H9 (cell line): ENCODE measurements around the gene C11orf87. TPM values are rescaled to one million over a fixed set of nuclear protein-coding genes. Genes with fewer than 3 reads are reported as not detected.
A peak's percentile ranks its signal among the peaks of the same experiment; 100 is the strongest.

Experiments used
- DNase-seq: peaks from one replicate; pipeline ENCODE4 v3.0.0-alpha.2; 2017
- H2AFZ ChIP-seq: one replicate; pipeline ENCODE4 v1.6.1; 2013; ENCODE audit warnings: mild to moderate bottlenecking, low read length, control low read depth, moderate library complexity
- H2AK5ac ChIP-seq: 2 replicates; pipeline ENCODE4 v1.6.1; 2013; ENCODE audit warnings: low read length, control low read depth, mixed read lengths; ENCODE audit not compliant: insufficient read length
- H2BK120ac ChIP-seq: one replicate; pipeline ENCODE4 v1.6.1; 2013; ENCODE audit warnings: low read depth, mild to moderate bottlenecking, low read length, control low read depth, inconsistent platforms; ENCODE audit not compliant: poor library complexity, severe bottlenecking
- H2BK12ac ChIP-seq: 2 replicates; pipeline ENCODE4 v1.6.1; 2013; ENCODE audit warnings: low read length, control low read depth, mixed read lengths, low read depth; ENCODE audit not compliant: insufficient read length
- H2BK15ac ChIP-seq: 2 replicates; pipeline ENCODE4 v1.6.1; 2013; ENCODE audit warnings: low read depth, low read length, control low read depth
- H2BK20ac ChIP-seq: one replicate; pipeline ENCODE4 v1.6.1; 2013; ENCODE audit warnings: low read depth, mild to moderate bottlenecking, low read length, control low read depth, inconsistent platforms; ENCODE audit not compliant: poor library complexity, severe bottlenecking
- H2BK5ac ChIP-seq: 2 replicates; pipeline ENCODE4 v1.6.1; 2013; ENCODE audit warnings: low read length, control low read depth, mixed read lengths; ENCODE audit not compliant: insufficient read length
- H3K14ac ChIP-seq: 2 replicates; pipeline ENCODE4 v1.6.1; 2013; ENCODE audit warnings: low read length, control low read depth; ENCODE audit not compliant: insufficient read depth
- H3K18ac ChIP-seq: 2 replicates; pipeline ENCODE4 v1.6.1; 2013; ENCODE audit warnings: low read depth, mild to moderate bottlenecking, mixed read lengths, low read length, control low read depth; ENCODE audit not compliant: insufficient read length
- H3K23ac ChIP-seq: 2 replicates; pipeline ENCODE4 v1.6.1; 2013; ENCODE audit warnings: low read length, control low read depth, mixed read lengths, low read depth; ENCODE audit not compliant: insufficient read length
- H3K23me2 ChIP-seq: 2 replicates; pipeline ENCODE4 v1.6.1; 2013; ENCODE audit warnings: low read depth, mild to moderate bottlenecking, mixed read lengths, low read length, control low read depth; ENCODE audit not compliant: insufficient read length, poor library complexity, severe bottlenecking
- H3K27ac ChIP-seq: 2 replicates; pipeline ENCODE4 v1.5.1; 2013; ENCODE audit warnings: low read length, control low read depth, mixed read lengths, low read depth; ENCODE audit not compliant: insufficient read length
- H3K27me3 ChIP-seq: 2 replicates; pipeline ENCODE4 v1.6.1; 2013; ENCODE audit warnings: low read length, control low read depth, inconsistent platforms; ENCODE audit not compliant: insufficient read depth
- H3K4ac ChIP-seq: 2 replicates; pipeline ENCODE4 v1.6.1; 2013; ENCODE audit warnings: low read depth, mild to moderate bottlenecking, control low read depth, inconsistent platforms, low read length, moderate library complexity
- H3K4me1 ChIP-seq: 2 replicates; pipeline ENCODE4 v1.6.1; 2013; ENCODE audit warnings: low read length, control low read depth, inconsistent platforms; ENCODE audit not compliant: insufficient read depth
- H3K4me2 ChIP-seq: 2 replicates; pipeline ENCODE4 v1.6.1; 2013; ENCODE audit warnings: low read length, control low read depth, mixed read lengths; ENCODE audit not compliant: insufficient read length, insufficient read depth
- H3K56ac ChIP-seq: 2 replicates; pipeline ENCODE4 v1.6.1; 2013; ENCODE audit warnings: low read depth, mild to moderate bottlenecking, mixed read lengths, low read length, control low read depth; ENCODE audit not compliant: insufficient read length
- H3K79me1 ChIP-seq: 2 replicates; pipeline ENCODE4 v1.6.1; 2013; ENCODE audit warnings: low read depth, mild to moderate bottlenecking, moderate library complexity, low read length, control low read depth, inconsistent platforms; ENCODE audit not compliant: insufficient read depth, poor library complexity, severe bottlenecking
- H3K79me2 ChIP-seq: 2 replicates; pipeline ENCODE4 v1.6.1; 2013; ENCODE audit warnings: low read length, control low read depth, inconsistent platforms; ENCODE audit not compliant: insufficient read depth
- H3K9ac ChIP-seq: 2 replicates; pipeline ENCODE4 v1.6.1; 2013; ENCODE audit warnings: low read length, control low read depth, mixed read lengths; ENCODE audit not compliant: insufficient read length; ENCODE audit errors: extremely low read depth
- H3K9me3 ChIP-seq: one replicate; pipeline ENCODE4 v1.6.1; 2013; ENCODE audit warnings: low read depth, low read length, inconsistent platforms; ENCODE audit not compliant: control insufficient read depth
- H3T11ph ChIP-seq: one replicate; pipeline ENCODE4 v1.6.1; 2013; ENCODE audit warnings: mild to moderate bottlenecking, low read length, control low read depth, inconsistent platforms
- H4K20me1 ChIP-seq: one replicate; pipeline ENCODE4 v1.6.1; 2013; ENCODE audit not compliant: control insufficient read depth, insufficient read length, insufficient read depth
- H4K5ac ChIP-seq: 2 replicates; pipeline ENCODE4 v1.6.1; 2013; ENCODE audit warnings: low read depth, mild to moderate bottlenecking, mixed read lengths, low read length, control low read depth; ENCODE audit not compliant: insufficient read length
- H4K8ac ChIP-seq: replicated peaks from 2 replicates; pipeline ENCODE4 v1.6.1; 2013; ENCODE audit warnings: low read length, control low read depth, mixed read lengths, low read depth; ENCODE audit not compliant: insufficient read length
- H4K91ac ChIP-seq: 2 replicates; pipeline ENCODE4 v1.6.1; 2013; ENCODE audit warnings: low read depth, mild to moderate bottlenecking, moderate library complexity, mixed read lengths, low read length, control low read depth; ENCODE audit not compliant: insufficient read length
- H3K27ac Mint-ChIP-seq, 3 experiments: 2 replicates in 2 of 3; 3 replicates in 1 of 3; pipeline ENCODE4 v1.8.0; 2020 to 2021; ENCODE audit warnings: mixed read lengths in 3 of 3, mild to moderate bottlenecking in 1 of 3, moderate library complexity in 1 of 3
- H3K27me3 Mint-ChIP-seq: 2 replicates; pipeline ENCODE4 v1.8.0; 2021; ENCODE audit warnings: low read depth, mild to moderate bottlenecking, moderate library complexity, mixed read lengths
- H3K36me3 Mint-ChIP-seq, 3 experiments: 2 replicates in 2 of 3; 3 replicates in 1 of 3; pipeline ENCODE4 v1.8.0; 2020 to 2021; ENCODE audit warnings: low read depth in 3 of 3, mixed read lengths in 3 of 3; ENCODE audit not compliant: insufficient read depth in 1 of 3
- H3K4me1 Mint-ChIP-seq, 2 experiments: 2 replicates each; pipeline ENCODE4 v1.8.0; 2020; ENCODE audit warnings: mixed read lengths in 2 of 2
- H3K4me3 Mint-ChIP-seq, 2 experiments: 2 replicates in 1 of 2; 3 replicates in 1 of 2; pipeline ENCODE4 v1.8.0; 2020 to 2021; ENCODE audit warnings: mild to moderate bottlenecking in 2 of 2, mixed read lengths in 2 of 2, moderate library complexity in 1 of 2
- H3K9me3 Mint-ChIP-seq, 2 experiments: 2 replicates in 1 of 2; 3 replicates in 1 of 2; pipeline ENCODE4 v1.8.0; 2020; ENCODE audit warnings: mild to moderate bottlenecking in 2 of 2, mixed read lengths in 2 of 2, moderate library complexity in 1 of 2
- WGBS: extraction: QIAGEN DNeasy Blood & Tissue Kit; methylation state at CpG from one replicate; pipeline ENCODE4 v1.1.7; 2013; ENCODE audit warnings: missing lambda C conversion rate, low lambda C conversion rate, mixed read lengths; ENCODE audit not compliant: insufficient read length; ENCODE audit errors: extremely low coverage; 5-methylcytosine and 5-hydroxymethylcytosine counted together
- total RNA-seq: library from RNA; stranded (reverse); gene quantifications from 2 replicates; pipeline ENCODE4 v1.2.1, GENCODE V29; 2021
- TF ChIP-seq, protein P1 (sequence below): fragments of 200-600 bp; sonication (generic); conservative IDR thresholded peaks from 3 replicates; pipeline ENCODE4 v1.8.0; 2021; ENCODE audit warnings: antibody characterized with exemption, mild to moderate bottlenecking

Gene C11orf87
- total RNA-seq, 1 experiment from 2014 or later = 0.11 TPM

DNA sequence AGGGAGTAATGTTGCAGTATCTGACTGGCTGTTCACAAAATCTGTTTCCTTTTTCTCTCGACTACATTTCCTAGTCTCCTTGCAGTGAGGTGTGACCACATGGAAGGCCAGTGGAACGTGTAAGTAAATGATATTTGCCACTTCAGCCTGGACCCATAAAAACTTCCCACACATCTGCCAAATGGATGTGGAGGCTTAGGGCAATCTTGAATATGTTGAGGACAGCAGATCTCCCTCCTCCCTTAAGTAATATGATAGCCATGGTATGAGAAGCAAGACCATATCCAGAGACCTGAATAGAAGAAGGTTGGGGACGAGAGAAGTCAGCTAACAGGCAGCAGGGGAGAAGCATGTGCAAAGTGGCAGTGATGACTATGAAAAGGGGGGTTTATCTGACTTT is 33.0 kb upstream of the C11orf87 start:
- no peak overlapping the region for H2AK5ac ChIP-seq
- no peak overlapping the region for H4K5ac ChIP-seq
- no peaks in the 10 kb centered on the region for H3K9me3 ChIP-seq
- DNase-seq = no peak
- no peaks in the 10 kb centered on the region for H3K27me3 Mint-ChIP-seq
- no CpG with 5 or more reads among the region's 3 CpGs for WGBS
- TF ChIP-seq, protein P1, sequence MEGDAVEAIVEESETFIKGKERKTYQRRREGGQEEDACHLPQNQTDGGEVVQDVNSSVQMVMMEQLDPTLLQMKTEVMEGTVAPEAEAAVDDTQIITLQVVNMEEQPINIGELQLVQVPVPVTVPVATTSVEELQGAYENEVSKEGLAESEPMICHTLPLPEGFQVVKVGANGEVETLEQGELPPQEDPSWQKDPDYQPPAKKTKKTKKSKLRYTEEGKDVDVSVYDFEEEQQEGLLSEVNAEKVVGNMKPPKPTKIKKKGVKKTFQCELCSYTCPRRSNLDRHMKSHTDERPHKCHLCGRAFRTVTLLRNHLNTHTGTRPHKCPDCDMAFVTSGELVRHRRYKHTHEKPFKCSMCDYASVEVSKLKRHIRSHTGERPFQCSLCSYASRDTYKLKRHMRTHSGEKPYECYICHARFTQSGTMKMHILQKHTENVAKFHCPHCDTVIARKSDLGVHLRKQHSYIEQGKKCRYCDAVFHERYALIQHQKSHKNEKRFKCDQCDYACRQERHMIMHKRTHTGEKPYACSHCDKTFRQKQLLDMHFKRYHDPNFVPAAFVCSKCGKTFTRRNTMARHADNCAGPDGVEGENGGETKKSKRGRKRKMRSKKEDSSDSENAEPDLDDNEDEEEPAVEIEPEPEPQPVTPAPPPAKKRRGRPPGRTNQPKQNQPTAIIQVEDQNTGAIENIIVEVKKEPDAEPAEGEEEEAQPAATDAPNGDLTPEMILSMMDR = no peak
- H2AFZ ChIP-seq = no peak overlapping the region
- 0 out of 7 replicates have a peak overlapping the region, but pooled peaks of 1 of the 3 experiments have one; percentile 46 for H3K27ac Mint-ChIP-seq
- H2BK120ac ChIP-seq = no peak overlapping the region
- no peaks in the 10 kb centered on the region for H3K79me2 ChIP-seq
- H2BK15ac ChIP-seq = no peak overlapping the region
- no peaks in the 10 kb centered on the region for H3K79me1 ChIP-seq
- H2BK12ac ChIP-seq = no peak overlapping the region
- no peak overlapping the region for H3K4me3 Mint-ChIP-seq
- H3K4me1 ChIP-seq = peaks cover 12% of the 10 kb centered on the region
- no peak overlapping the region for H3K9ac ChIP-seq
- H3K9me3 Mint-ChIP-seq = peaks cover 15 to 25% of the 10 kb centered on the region in 2 experiments
- H2BK5ac ChIP-seq = no peak overlapping the region
- H3K18ac ChIP-seq = peak overlapping the region; percentile 23
- no peak overlapping the region for H4K8ac ChIP-seq
- H3K23me2 ChIP-seq = no peaks in the 10 kb centered on the region
- no peak overlapping the region for H4K91ac ChIP-seq
- H4K20me1 ChIP-seq = no peaks in the 10 kb centered on the region
- H3K23ac ChIP-seq = no peak overlapping the region
- H3K27ac ChIP-seq = no peak overlapping the region
- no peak overlapping the region for H3K4ac ChIP-seq
- H3K36me3 Mint-ChIP-seq = peaks cover 5 to 27% (median 12%) of the 10 kb centered on the region in 3 experiments
- H3K56ac ChIP-seq = no peak overlapping the region
- H3K4me1 Mint-ChIP-seq = peaks cover 38 to 47% of the 10 kb centered on the region in 2 experiments
- no peak overlapping the region for H3T11ph ChIP-seq
- H3K4me2 ChIP-seq = no peak overlapping the region
- no peak overlapping the region; the same call in 1 of the 2 replicates for H3K14ac ChIP-seq
- H2BK20ac ChIP-seq = no peak overlapping the region
- no peaks in the 10 kb centered on the region for H3K27me3 ChIP-seq
